Transverse colon (tissue), 3 donors: ENCODE results near the gene HIRIP3.
"Not testable (repeated sequence)": the region's sequence is repeated elsewhere in the genome, so short reads cannot be mapped to it uniquely, and the experiment has no call there.

Experiments
- POLR2A ChIP-seq: fragments of 450-650 bp; IDR thresholded peaks from one replicate; pipeline ENCODE4 v1.6.1; 2016; ENCODE audit warnings: antibody characterized with exemption, mild to moderate bottlenecking, moderate library complexity
- TF ChIP-seq, protein P1 (sequence below), 5 experiments: fragments of 200-600 bp in 3 of 5; fragments of 450-650 bp in 2 of 5; sonication (generic) in 3 of 5; IDR thresholded peaks; 1 replicate in 2 of 5; 2 replicates in 3 of 5; pipeline ENCODE4 v1.5.1; 2016 to 2017; ENCODE audit warnings: antibody characterized with exemption in 5 of 5, inconsistent platforms in 3 of 5, mild to moderate bottlenecking in 2 of 5, moderate library complexity in 1 of 5

DNA sequence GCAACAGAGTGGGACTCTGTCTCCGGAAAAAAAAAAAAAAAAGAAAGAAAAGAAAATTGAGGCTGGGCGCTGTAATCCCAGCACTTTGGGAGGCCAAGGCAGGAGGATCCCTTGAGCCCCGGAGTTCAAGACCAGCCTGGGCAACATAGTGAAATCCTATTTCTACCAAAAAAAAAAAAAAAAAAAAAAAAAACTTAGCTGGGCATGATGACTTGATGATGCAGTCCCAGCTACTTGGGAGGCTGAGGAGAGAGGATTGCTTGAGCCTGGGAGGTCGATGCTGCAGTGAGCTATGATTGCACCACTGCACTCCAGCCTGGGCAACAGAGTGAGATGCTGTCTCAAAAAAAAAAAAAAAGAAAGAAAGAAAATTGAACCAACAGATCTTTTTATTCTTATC, 22.5 kb upstream of the HIRIP3 start:
- TF ChIP-seq, protein P1, sequence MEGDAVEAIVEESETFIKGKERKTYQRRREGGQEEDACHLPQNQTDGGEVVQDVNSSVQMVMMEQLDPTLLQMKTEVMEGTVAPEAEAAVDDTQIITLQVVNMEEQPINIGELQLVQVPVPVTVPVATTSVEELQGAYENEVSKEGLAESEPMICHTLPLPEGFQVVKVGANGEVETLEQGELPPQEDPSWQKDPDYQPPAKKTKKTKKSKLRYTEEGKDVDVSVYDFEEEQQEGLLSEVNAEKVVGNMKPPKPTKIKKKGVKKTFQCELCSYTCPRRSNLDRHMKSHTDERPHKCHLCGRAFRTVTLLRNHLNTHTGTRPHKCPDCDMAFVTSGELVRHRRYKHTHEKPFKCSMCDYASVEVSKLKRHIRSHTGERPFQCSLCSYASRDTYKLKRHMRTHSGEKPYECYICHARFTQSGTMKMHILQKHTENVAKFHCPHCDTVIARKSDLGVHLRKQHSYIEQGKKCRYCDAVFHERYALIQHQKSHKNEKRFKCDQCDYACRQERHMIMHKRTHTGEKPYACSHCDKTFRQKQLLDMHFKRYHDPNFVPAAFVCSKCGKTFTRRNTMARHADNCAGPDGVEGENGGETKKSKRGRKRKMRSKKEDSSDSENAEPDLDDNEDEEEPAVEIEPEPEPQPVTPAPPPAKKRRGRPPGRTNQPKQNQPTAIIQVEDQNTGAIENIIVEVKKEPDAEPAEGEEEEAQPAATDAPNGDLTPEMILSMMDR (IDR thresholded peaks at IDR 0.05), result not testable (repeated sequence)
- not testable (repeated sequence) for TF ChIP-seq POLR2A
